MCF 10A (cell line): ENCODE data around the gene ZNF302. TPM values are rescaled to one million over a fixed set of nuclear protein-coding genes. Genes with fewer than 3 reads are reported as not detected.

Experiments
- BruUV-seq: library from RNA; stranded (reverse); fragments of 400-500 nt; replicated peaks from 2 replicates; lab custom pipeline; 2021; lab: Mats Ljungman, UMichigan
- CTCF ChIA-PET: fragments of 300-600 bp; sonication (Branson Sonifier 250); formaldehyde crosslinking; extraction: SDS; loops from one replicate; lab custom pipeline; 2021; ENCODE audit warnings: antibody characterized with exemption, inconsistent platforms; lab: Yijun Ruan, JAX
- POLR2A ChIA-PET: fragments of 300-600, 350-650 bp; sonication (Branson Sonifier 250); formaldehyde crosslinking; extraction: SDS; loops from one replicate; lab custom pipeline; 2020; ENCODE audit warnings: antibody characterized with exemption, inconsistent platforms; lab: Yijun Ruan, JAX
- DNase-seq: peaks from one replicate; pipeline ENCODE4 v3.0.0-alpha.2; 2018; ENCODE audit not compliant: unreplicated experiment
- H3K27ac Mint-ChIP-seq: one replicate; pipeline ENCODE4 v1.8.0; 2022; ENCODE audit warnings: mild to moderate bottlenecking, low read depth, mixed read lengths; ENCODE audit not compliant: unreplicated experiment
- H3K27me3 Mint-ChIP-seq: one replicate; pipeline ENCODE4 v1.8.0; 2022; ENCODE audit warnings: mixed read lengths; ENCODE audit not compliant: insufficient read depth, unreplicated experiment
- H3K36me3 Mint-ChIP-seq: one replicate; pipeline ENCODE4 v1.8.0; 2022; ENCODE audit warnings: mild to moderate bottlenecking, moderate library complexity, mixed read lengths; ENCODE audit not compliant: insufficient read depth, unreplicated experiment
- H3K4me1 Mint-ChIP-seq: one replicate; pipeline ENCODE4 v1.8.0; 2022; ENCODE audit warnings: mixed read lengths; ENCODE audit not compliant: insufficient read depth, unreplicated experiment
- H3K4me3 Mint-ChIP-seq: one replicate; pipeline ENCODE4 v1.8.0; 2022; ENCODE audit warnings: mild to moderate bottlenecking, moderate library complexity, mixed read lengths; ENCODE audit not compliant: unreplicated experiment
- H3K9me3 Mint-ChIP-seq: one replicate; pipeline ENCODE4 v1.8.0; 2022; ENCODE audit warnings: mixed read lengths; ENCODE audit not compliant: unreplicated experiment
- intact Hi-C: fragments of 100-400 bp; cut with micrococcal nuclease; formaldehyde crosslinking; loops from 2 replicates; pipeline ENCODE4 v1.14.1; 2022
- total RNA-seq: library from RNA; stranded (reverse); gene quantifications from 2 replicates; pipeline ENCODE4 v1.2.3, GENCODE V29; 2022
- TF ChIP-seq, protein P1 (sequence below): fragments of 200-600 bp; IDR thresholded peaks from one replicate; pipeline ENCODE4 v1.8.0; 2022; ENCODE audit warnings: antibody characterized with exemption, mild to moderate bottlenecking; ENCODE audit not compliant: unreplicated experiment

Gene ZNF302
- total RNA-seq, 1 experiment from 2014 or later: 3.9 TPM

DNA sequence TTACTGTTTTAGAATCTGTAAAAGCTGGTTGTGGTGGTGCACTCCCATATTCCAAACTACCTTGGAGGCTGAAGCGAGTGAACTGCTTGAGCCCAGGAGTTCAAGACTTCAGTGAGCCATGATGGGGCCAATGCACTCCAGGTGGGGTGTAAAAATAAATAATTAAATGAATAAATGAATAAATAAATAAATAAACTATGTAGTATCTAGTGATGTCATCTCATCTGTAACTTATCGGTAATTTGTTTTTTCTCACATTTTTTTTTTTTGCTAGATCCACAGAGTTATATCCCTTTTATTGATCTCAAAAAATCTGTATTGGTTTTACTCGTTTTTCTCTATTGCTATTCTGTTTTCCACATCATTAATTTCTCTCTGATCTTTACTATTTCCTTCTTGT lies 5.5 kb upstream of the ZNF302 start:
- POLR2A ChIA-PET: no interaction called here
- Mint-ChIP-seq H3K4me3 (no peak overlapping the region), H3K36me3 (no peaks in the 10 kb centered on the region), H3K27ac (no peak overlapping the region), H3K9me3 (peaks cover 23% of the 10 kb centered on the region), H3K27me3 (no peaks in the 10 kb centered on the region), H3K4me1 (no peaks in the 10 kb centered on the region)
- BruUV-seq: no TSS peak
- TF ChIP-seq, protein P1, sequence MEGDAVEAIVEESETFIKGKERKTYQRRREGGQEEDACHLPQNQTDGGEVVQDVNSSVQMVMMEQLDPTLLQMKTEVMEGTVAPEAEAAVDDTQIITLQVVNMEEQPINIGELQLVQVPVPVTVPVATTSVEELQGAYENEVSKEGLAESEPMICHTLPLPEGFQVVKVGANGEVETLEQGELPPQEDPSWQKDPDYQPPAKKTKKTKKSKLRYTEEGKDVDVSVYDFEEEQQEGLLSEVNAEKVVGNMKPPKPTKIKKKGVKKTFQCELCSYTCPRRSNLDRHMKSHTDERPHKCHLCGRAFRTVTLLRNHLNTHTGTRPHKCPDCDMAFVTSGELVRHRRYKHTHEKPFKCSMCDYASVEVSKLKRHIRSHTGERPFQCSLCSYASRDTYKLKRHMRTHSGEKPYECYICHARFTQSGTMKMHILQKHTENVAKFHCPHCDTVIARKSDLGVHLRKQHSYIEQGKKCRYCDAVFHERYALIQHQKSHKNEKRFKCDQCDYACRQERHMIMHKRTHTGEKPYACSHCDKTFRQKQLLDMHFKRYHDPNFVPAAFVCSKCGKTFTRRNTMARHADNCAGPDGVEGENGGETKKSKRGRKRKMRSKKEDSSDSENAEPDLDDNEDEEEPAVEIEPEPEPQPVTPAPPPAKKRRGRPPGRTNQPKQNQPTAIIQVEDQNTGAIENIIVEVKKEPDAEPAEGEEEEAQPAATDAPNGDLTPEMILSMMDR: no peak
- CTCF ChIA-PET: interaction anchor here (0.7 to 0.8 kb wide), 2 partner anchors 16 to 32 kb away, joined by 3 read pairs; no protein-coding TSS in a partner anchor
- intact Hi-C loops: no loop called here
- no peak for DNase-seq

DNA sequence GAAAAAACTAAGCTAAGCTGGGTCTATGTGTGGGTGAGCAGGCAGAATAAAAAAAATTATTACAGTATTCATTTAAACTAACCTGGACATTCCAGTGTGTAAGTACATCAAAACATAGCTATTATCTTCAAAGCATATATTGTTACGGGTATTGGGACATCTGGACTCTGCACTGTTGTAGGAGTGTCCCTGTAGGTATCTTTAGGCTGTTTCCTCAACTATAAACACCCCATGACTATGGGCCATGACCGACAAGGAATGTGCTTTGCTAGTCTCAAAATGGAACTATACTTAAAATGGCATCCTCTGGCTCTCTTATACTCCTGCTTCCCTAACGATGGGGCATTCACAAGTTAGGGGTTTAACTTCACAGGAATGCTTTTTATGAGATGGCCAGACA lies 3.9 kb upstream of the ZNF302 start:
- H3K4me1 Mint-ChIP-seq: no peaks in the 10 kb centered on the region
- no peak overlapping the region for H3K27ac Mint-ChIP-seq
- ChIA-PET POLR2A (no interaction called here), CTCF (interaction anchor here (1.0 to 1.2 kb wide), 3 partner anchors 10 to 39 kb away, joined by 3 read pairs; no protein-coding TSS in a partner anchor)
- DNase-seq: no peak
- no peaks in the 10 kb centered on the region for H3K27me3 Mint-ChIP-seq
- H3K36me3 Mint-ChIP-seq: no peaks in the 10 kb centered on the region
- H3K4me3 Mint-ChIP-seq: no peak overlapping the region
- TF ChIP-seq, protein P1: no peak
- BruUV-seq: no TSS peak
- peaks cover 26% of the 10 kb centered on the region for H3K9me3 Mint-ChIP-seq
- intact Hi-C loops: no loop called here

DNA sequence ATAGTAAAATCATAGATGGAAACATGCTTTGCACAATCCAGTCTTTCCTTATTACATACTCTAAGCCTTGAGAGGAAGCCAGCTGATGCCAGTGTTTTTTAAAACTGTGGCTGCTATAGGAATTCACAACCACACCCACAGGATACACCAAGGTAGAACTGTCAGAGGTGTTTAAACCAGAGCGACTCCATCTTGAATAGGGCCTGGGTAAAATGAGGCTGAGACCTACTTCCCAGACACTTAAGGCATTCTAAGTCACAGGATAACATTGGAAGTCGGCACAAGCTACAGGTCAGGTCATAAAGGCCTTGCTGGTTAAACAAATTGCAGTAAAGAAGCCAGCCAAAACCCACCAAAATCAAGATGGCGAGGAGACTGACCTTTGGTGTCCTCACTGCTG lies 2.2 kb upstream of the ZNF302 start:
- Mint-ChIP-seq H3K4me3 (no peak overlapping the region), H3K4me1 (no peaks in the 10 kb centered on the region), H3K27me3 (no peaks in the 10 kb centered on the region), H3K36me3 (peaks cover 11% of the 10 kb centered on the region), H3K27ac (no peak overlapping the region), H3K9me3 (peaks cover 37% of the 10 kb centered on the region)
- ChIA-PET CTCF (no interaction called here), POLR2A (no interaction called here)
- no peak for DNase-seq
- TF ChIP-seq, protein P1: no peak
- no TSS peak for BruUV-seq
- intact Hi-C loops: no loop called here

DNA sequence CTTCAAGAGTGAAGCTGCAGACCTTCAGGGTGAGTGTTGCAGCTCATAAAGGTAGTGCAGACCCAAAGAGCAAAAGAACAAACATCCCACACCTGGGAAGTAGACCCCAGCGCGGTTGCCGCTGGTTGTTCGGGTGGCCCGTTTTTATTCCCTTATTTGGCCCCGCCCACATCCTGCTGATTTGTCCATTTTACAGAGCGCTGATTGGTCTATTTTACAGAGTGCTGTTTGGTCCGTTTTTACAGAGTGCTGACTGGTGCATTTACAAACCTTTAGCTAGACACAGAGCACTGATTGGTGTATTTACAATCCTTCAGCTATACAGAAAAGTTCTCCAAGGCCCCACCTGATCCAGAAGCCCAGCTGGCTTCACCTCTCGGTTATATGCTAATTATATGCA lies 1.6 kb upstream of the ZNF302 start:
- POLR2A ChIA-PET: no interaction called here
- H3K9me3 Mint-ChIP-seq: peaks cover 37% of the 10 kb centered on the region
- no peak for DNase-seq
- no TSS peak for BruUV-seq
- TF ChIP-seq, protein P1: no peak
- H3K4me1 Mint-ChIP-seq: no peaks in the 10 kb centered on the region
- no peaks in the 10 kb centered on the region for H3K27me3 Mint-ChIP-seq
- H3K4me3 Mint-ChIP-seq: no peak overlapping the region
- peaks cover 11% of the 10 kb centered on the region for H3K36me3 Mint-ChIP-seq
- intact Hi-C loops: no loop called here
- H3K27ac Mint-ChIP-seq: no peak overlapping the region
- CTCF ChIA-PET: no interaction called here
